ENCODE data around the gene KIRREL3.

GRCh38 chr11:126834149-126834548 is 166.4 kb downstream of the KIRREL3 start:
- TF ChIP-seq CTCF (IDR thresholded peaks at IDR 0.05) (no peak), POLR2A (IDR thresholded peaks at IDR 0.05) (no peak)

All from prostate gland (tissue), 2 donors.